Mucosa of descending colon (tissue), 3 donors: ENCODE measurements around the gene OR2L8. TPM values are rescaled to one million over a fixed set of nuclear protein-coding genes. Genes with fewer than 3 reads are reported as not detected.

Source experiments
- ATAC-seq: fragments of 200-7000 bp; cut with Tn5 transposase; one replicate; pipeline ENCODE4 v1.9.1; 2020; ENCODE audit warnings: mild to moderate bottlenecking, moderate library complexity
- DNase-seq, 3 donors: peaks; one replicate each; pipeline ENCODE4 v3.0.0-alpha.2; 2020
- H3K36me3 ChIP-seq: fragments of 200-600 bp; one replicate; pipeline ENCODE4 v1.8.0; 2021; ENCODE audit warnings: low read depth, mild to moderate bottlenecking
- H3K4me1 ChIP-seq: fragments of 200-600 bp; one replicate; pipeline ENCODE4 v1.8.0; 2021; ENCODE audit warnings: low read depth, mild to moderate bottlenecking
- H3K4me3 ChIP-seq: fragments of 200-600 bp; one replicate; pipeline ENCODE4 v1.8.0; 2021; ENCODE audit warnings: mild to moderate bottlenecking
- H3K9me3 ChIP-seq: fragments of 200-600 bp; one replicate; pipeline ENCODE4 v1.8.0; 2021; ENCODE audit warnings: mild to moderate bottlenecking
- intact Hi-C, 2 donors: fragments of 100-400 bp; cut with DNase I in 1 of 2; cut with micrococcal nuclease in 1 of 2; formaldehyde crosslinking; loops; one replicate each; pipeline versions ENCODE4 v1.11.0 to v1.11.1; 2022; cut with DNase I, micrococcal nuclease
- long read RNA-seq, 2 donors: library from polyadenylated mRNA; unstranded; transcript quantifications; one replicate each; pipeline ENCODE4 v2.0.0, GENCODE V29; 2019 to 2021
- total RNA-seq, 3 donors: library from RNA; stranded (reverse); fragmentation: NEBNext Ultra II Directional in 2 of 3; extraction: Animal tissue kit (Norgen Biotek cat#: 25700) in 2 of 3; gene quantifications; one replicate each; pipeline versions ENCODE4 v1.2.1 to v1.2.4, GENCODE V29; 2021 to 2023
- TF ChIP-seq, protein P1 (sequence below): fragments of 200-600 bp; IDR thresholded peaks from one replicate; pipeline ENCODE4 v1.8.0; 2022; ENCODE audit warnings: antibody characterized with exemption, mild to moderate bottlenecking
- donor health status: DM: no; HTN: no; CAD: no; lungs with moderate emphysema.
- donor health status: DM: no; HTN: no; CAD: no.
- donor health status: DM: no; HTN: yes; CAD: no.

The OR2L8 gene, protein sequence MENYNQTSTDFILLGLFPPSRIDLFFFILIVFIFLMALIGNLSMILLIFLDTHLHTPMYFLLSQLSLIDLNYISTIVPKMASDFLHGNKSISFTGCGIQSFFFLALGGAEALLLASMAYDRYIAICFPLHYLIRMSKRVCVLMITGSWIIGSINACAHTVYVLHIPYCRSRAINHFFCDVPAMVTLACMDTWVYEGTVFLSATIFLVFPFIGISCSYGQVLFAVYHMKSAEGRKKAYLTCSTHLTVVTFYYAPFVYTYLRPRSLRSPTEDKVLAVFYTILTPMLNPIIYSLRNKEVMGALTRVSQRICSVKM
- total RNA-seq: not detected
- long read RNA-seq, donor 1: 0 reads
- long read RNA-seq, donor 2: 0 reads

DNA sequence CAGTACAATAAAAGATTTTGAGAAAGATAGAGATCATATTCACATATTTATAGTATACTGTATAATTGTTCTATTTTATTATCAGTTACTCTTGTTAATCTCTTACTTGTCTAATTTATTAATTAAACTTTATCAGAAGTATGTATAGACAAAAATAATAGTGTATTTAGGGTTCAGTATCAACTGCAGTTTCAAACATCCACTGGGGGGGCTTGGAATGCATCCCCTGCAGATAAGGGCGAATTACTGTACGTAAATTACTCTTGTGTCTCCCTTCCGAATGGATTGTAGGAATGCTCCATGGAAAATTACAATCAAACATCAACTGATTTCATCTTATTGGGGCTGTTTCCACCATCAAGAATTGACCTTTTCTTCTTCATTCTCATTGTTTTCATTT, at the start of gene OR2L8:
Gene OR2L8 (plus strand): TSS at position 301 of the 400 bp plus-strand sequence. CDS start 0 bp downstream, at position 301.
- H3K9me3 ChIP-seq: peaks cover 5% of the 10 kb centered on the region
- H3K4me3 ChIP-seq: no peak within 1 kb of the TSS
- intact Hi-C loops: no loop called here
- H3K36me3 ChIP-seq: no peaks in the 10 kb centered on the region
- DNase-seq (no peak), ATAC-seq (no peak)
- no peaks in the 10 kb centered on the region for H3K4me1 ChIP-seq
- TF ChIP-seq, protein P1, sequence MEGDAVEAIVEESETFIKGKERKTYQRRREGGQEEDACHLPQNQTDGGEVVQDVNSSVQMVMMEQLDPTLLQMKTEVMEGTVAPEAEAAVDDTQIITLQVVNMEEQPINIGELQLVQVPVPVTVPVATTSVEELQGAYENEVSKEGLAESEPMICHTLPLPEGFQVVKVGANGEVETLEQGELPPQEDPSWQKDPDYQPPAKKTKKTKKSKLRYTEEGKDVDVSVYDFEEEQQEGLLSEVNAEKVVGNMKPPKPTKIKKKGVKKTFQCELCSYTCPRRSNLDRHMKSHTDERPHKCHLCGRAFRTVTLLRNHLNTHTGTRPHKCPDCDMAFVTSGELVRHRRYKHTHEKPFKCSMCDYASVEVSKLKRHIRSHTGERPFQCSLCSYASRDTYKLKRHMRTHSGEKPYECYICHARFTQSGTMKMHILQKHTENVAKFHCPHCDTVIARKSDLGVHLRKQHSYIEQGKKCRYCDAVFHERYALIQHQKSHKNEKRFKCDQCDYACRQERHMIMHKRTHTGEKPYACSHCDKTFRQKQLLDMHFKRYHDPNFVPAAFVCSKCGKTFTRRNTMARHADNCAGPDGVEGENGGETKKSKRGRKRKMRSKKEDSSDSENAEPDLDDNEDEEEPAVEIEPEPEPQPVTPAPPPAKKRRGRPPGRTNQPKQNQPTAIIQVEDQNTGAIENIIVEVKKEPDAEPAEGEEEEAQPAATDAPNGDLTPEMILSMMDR: no peak

DNA sequence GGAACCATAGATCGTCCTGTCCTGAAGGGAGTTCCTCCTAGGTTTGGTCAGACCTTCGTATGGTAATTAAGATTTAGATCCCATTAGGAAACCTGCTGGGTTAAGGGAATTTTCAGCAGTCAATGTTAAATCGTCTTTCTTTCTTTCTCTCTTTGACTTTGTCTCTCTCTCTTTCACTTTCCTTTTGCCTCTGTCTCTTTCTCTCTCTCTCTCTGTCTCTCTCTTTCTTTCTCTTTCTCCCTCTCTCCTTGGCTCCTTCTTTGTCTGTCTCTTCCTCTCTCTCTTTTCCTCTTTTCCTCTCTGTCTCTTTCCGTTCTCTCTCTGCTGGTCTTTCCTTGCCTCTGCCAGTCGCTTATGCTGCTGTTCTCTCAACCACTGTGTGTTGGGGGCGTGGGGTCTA, 44.5 kb upstream of the OR2L8 start:
- no peaks in the 10 kb centered on the region for H3K36me3 ChIP-seq
- ATAC-seq: no peak
- no peak for DNase-seq
- TF ChIP-seq, protein P1: no peak
- H3K9me3 ChIP-seq: peaks cover 2% of the 10 kb centered on the region
- H3K4me1 ChIP-seq: no peaks in the 10 kb centered on the region
- intact Hi-C loops: loop anchor here in 1 of 2 donors (10.0 kb wide), 1 partner anchor 69 kb away; no protein-coding TSS in a partner anchor
- no peak overlapping the region for H3K4me3 ChIP-seq

DNA sequence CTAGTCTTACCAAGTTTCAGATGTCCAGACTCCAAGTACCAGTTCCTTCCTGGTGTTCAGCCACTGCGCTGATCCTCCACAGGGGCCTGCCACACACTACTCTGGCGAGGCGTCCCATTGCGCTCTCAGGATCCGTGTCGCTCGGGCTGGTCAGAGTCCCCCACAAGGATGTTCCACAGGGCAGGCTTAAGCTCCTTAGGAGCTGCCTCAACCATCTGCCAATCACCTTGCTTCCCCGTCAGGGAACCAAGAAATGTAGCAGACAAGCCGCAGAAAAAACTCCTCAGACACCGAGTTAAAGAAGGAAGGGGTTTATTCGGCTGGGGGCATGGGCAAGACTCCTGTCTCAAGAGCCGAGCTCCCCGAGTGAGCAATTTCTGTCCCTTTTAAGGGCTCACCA, 43.5 kb upstream of the OR2L8 start:
- no peak for ATAC-seq
- Histone ChIP-seq H3K4me1 (no peaks in the 10 kb centered on the region), H3K4me3 (no peak overlapping the region), H3K9me3 (peaks cover 2% of the 10 kb centered on the region), H3K36me3 (no peaks in the 10 kb centered on the region)
- DNase-seq: no peak
- intact Hi-C loops: loop anchor here in 1 of 2 donors (10.0 kb wide), 1 partner anchor 70 kb away; no protein-coding TSS in a partner anchor
- TF ChIP-seq, protein P1: no peak

DNA sequence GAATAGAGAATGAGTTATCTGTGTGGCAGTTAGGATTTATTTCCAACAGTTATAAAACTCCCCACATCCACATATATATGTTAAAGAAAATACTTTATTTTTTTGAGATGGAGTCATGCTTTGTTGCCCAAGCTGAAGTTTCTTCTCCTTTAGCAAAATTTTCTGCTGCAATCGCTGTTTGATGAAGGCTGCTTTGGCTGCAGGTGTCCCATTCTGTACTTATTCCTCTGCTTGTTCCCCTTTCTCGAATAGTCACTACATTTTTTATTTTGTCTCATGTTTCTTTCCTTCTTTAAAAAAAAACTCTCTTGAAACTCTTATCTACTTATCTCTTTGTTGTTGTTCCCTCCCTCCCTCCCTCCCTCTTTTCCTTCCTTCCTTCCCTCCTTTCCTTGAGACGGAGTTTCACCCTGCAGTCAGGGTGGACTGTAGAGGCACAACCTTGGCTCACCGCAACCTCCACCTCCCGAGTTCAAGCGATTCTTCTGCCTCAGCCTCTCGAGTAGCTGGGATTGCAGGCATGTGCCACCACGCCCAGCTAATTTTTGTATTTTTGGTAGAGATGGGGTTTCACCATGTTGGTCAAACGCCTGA, 42.7 kb upstream of the OR2L8 start:
- DNase-seq (no peak), ATAC-seq (no peak)
- Histone ChIP-seq H3K9me3 (peaks cover 2% of the 10 kb centered on the region), H3K36me3 (no peaks in the 10 kb centered on the region), H3K4me3 (no peak overlapping the region), H3K4me1 (no peaks in the 10 kb centered on the region)
- intact Hi-C loops: loop anchor here in 1 of 2 donors (10.0 kb wide), 1 partner anchor 71 kb away; no protein-coding TSS in a partner anchor
- TF ChIP-seq, protein P1: no peak

DNA sequence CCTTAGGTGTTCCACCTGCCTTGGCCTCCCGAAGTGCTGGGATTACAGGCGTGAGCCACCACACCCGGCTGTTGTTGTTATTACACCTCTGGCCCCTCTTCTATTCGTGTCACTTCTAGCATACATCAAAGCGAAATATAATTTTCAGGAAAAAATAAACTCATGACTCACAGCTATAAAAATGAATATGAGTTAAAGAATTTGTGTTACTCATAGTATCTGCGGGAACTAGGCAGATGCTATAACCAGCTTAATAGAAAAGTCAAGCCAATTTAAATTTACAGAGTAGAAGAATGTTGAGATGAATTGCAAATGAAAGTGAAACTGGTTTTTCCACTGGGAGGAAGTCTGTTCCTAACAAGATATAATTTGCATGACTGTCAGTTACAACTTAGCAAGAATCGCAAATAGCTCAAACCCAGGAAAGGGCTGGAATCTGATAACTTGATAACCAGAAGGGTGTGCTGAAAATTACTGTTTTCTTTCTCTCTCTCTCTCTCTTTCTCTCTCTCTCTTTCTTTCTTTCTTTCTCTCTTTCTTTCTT, 42.1 kb upstream of the OR2L8 start:
- Histone ChIP-seq H3K9me3 (peaks cover 2% of the 10 kb centered on the region), H3K36me3 (no peaks in the 10 kb centered on the region), H3K4me3 (no peak overlapping the region), H3K4me1 (no peaks in the 10 kb centered on the region)
- TF ChIP-seq, protein P1: no peak
- intact Hi-C loops: loop anchor here in 1 of 2 donors (10.0 kb wide), 1 partner anchor 72 kb away; no protein-coding TSS in a partner anchor
- DNase-seq (no peak), ATAC-seq (peak; percentile 85)
